GM18858 (cell line): ENCODE data around the gene REPIN1.
"Not testable (repeated sequence)": the region's sequence is repeated elsewhere in the genome, so short reads cannot be mapped to it uniquely, and the experiment has no call there.

Experiments
- ATAC-seq: cut with Tn5 transposase; IDR thresholded peaks from one replicate; pipeline ENCODE4 v1.9.1; 2021; ENCODE audit not compliant: unreplicated experiment

The REPIN1 gene

DNA sequence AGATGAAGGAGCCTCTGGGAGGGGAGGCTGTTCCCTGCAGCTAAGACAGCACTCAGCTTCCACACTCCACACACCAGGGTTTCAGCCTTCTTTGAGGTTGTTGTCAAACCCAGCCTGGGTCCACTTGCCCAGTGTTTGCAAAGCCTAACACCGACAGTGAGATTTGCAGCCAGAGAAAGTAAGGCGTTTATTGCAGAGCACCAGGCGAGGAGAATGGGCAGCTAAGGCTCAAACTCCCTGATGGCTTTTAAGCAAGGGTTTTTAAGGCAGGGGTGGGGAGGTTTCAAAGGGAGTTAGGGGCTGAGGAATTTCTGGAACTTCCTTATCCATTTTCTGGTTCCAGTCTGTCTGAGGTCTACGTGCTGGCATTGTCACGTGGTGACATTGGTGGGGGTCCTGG lies 5.8 kb downstream of the REPIN1 start:
- ATAC-seq = no peak

DNA sequence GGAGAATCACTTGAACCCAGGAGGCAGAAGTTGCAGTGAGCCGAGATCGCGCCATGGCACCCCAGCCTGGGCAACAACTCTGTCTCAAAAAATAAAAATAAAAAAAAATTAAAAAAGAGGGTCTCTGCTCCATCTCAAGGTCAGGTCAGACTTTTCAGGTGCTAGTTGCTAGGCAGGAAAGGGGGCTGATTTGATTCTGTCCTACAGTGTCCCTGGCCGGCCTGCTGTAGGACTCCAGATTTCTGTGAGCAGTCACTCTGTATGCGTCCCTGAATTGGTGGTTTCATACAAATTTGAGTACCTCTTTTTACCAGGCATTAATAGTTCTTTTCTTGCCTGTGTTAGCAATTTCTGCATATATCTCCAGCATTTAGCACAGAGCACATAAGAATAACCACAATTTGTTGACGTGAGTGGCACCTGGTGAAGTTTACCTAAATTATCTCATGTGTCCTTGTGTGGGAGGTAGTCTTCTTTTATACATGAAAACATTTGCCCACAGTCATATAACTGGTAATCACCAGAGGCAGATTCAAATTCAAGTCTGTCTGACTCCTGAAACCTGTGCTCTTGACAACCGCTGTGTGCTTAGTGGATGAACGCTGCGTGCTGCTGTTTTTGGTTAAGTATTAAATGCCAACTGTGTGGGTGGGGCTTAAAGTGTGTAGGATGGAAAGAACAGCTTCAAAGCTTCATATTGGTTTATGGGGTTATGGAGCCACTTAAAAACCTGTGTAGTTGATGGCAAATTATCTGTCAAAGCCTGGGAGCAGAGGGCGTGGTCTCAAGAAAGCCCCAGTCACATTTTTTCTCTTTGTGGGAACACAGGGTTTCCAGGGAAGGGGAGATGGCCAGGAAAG lies 7.3 kb downstream of the REPIN1 start:
- ATAC-seq = peak; percentile 18

DNA sequence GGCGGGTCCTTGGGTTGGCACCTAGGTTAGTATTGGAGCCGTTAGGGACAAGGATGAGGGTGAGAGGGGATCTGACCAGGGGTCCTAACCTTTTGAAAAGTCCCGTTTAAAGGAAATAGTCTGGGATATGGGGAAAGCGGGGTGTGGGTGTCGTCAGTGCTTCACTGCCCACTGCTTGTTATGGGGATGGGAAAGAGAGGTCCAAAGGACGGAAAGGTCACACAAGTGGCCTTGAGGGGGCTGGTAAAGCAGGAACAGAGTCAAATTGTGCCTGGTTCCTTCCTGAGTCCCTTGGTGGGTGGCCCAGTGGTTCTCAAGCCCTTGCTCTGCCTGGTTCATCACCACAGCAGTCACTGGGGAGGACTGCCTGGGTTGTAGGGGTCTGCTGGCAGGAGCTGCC lies 7.9 kb downstream of the REPIN1 start:
- ATAC-seq = no peak

DNA sequence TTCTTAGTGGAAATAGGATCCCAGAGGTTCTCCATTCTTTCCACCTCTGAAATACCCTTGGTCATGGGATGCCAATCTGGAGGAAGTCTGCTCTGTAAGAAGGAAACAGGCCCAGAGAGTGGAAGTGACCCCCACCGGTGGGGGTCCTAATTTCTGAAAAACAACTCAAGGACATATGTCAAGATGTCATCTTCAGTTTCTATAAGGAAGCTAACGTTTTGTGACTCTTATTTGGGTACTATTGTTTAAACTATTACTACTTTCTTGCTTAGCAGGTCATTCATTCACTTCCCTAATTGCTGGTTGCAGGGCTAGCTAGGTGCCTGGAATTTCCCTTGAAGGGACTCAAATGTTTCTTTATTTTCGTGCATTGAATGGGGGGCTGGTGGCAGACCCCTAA lies 8.6 kb downstream of the REPIN1 start:
- no peak for ATAC-seq

DNA sequence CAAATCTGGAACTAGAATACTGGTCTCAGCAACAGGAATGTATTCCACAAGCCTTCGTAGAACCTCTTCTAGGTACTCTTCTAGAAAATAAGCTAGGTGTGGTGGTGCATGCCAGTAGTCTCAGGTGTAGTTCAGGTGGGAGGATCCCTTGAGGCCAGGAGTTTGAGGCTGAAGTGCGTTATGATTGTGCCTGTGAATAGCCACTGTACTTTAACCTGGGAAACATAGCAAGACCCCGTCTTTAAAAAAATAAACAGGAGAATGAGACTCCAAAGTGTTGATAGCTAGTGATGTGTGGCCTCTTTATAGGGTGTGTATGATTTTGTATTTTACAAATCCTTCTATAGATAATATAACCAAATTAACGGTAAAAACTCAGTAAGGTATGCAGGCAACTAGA lies 9.0 kb downstream of the REPIN1 start:
- no peak for ATAC-seq

DNA sequence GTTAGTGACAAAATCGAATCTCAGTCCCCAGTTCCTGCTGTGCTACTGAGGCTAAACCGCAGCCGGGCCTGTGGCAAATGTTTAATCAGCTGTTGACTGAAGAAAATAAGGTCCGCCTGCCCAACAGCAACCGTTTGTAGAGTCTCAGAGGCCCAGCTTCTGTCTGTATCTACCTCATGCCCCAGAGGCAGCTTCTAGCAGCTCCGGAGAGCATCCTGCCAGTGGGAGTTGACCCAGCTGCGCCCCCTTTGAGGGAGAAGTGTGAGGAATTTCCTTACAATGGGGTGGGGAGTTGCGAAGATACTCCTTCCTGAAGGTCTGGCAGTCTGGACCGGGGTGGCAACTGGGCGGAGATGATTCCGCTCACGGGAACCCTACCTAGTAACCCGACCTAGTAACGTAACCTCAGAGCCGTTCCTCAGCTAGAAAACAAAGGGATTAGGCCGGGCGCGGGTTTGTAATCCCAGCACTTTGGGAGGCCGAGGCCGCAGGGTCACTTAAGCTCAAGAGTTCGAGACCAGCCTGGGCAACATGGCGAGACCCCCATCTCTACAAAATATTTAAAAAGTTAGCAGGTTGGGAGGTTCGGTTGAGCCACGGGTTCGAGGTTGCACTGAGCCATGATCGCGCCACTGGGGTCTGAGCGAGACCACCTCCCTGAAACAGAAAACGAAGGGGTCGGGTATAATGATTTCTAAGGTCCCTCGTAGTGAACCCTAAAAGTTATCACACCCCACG lies 9.7 kb downstream of the REPIN1 start:
- no peak for ATAC-seq

DNA sequence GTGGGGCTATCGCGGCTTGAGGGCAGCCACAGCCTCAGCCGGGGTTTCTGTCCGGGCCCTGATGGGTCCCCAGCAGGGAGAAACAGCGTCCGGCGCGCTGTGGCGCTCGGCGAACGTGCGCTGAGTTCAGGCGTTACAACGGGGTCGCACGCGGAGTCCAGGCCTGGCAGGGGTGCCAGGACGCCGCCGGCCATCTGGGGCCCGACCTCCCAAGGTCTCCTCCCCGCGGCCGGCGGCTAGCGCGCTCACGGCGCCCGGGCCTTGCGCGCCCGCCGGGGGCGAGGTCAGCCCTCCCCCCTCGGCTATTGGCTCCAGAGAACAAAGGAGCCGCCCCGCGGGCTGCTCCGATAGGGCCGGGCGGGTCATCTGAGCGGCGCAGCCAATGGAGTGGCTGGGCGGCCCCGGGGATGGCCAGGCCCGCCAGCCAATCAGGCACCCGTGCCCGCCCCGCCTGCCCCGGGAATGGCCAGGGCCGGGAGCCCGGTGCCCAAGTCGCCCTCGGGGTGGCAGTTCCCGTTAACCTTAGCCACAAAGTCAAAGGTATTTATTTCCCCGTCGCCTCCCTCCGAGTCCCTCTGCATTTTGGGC lies 10.3 kb downstream of the REPIN1 start, which contains the start of gene ZNF775:
Gene ZNF775 (plus strand): TSS at position 478 of the 588 bp plus-strand sequence. CDS start 9,141 bp downstream, outside the sequence.
- peak; percentile 69 for ATAC-seq

DNA sequence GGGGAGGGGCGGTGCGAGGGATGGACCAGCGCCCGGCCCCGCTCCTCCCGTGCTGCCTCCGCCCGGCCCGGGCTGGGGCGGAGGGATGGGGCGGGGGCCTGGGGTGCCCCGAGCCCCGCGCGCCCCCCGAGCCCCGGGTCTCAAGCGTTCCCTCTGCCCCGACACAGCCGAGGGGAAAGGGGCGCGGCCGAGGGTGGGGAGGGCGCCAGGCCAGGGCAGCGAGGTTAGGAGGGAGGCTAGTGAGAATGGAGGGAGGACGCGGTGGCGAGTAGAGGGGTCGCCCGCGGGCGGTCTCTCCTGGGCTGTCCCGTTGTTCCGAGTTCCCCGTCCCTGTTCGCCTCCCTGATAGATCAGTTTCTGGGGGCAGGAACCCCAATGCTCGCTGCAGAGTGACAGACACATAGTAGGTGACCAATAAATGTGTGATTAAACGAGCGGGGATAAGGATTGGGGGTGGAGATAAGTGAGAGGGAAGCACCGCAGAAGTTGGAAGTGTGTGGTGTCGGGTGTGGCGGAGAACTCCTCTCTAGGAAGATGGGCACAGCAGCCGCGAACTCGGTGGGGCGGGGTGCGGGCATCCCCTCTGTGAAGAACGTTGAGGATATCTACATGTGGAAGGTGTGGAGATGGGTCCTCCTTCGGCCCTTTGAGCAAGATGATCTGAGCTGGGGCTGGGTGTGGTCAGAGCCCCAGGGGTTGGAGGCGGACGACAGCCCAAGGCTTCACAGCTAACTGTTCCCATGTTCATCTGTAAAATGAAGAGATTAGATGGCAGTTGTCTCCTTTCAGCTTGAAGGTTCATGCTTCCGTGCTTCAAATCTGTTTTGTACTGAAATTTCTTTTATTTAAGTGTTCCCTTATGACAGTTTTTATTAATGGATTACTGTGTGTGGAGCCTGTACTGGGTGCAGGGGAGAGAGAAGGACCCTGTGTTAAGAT lies 11.1 kb downstream of the REPIN1 start:
- no peak for ATAC-seq

DNA sequence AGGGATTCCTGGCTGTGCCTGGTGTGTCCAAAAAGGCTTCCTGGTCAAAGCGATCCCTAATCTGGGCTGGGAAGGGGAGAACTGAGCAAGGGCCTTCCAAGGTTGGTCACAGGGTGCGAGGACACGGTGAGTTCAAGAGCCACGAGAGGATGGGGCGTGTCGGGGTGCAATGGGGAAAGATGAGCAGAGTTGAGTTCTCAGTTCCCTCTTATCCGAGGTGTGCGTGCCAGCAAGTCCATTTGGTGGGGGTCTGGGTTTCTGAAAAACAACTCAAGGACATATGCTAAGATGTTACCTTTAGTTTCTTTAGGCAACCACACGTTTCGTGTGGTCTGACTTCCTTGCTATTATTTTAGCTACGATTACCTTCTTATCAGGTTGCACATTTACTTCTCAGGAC lies 11.8 kb downstream of the REPIN1 start:
- ATAC-seq = no peak

DNA sequence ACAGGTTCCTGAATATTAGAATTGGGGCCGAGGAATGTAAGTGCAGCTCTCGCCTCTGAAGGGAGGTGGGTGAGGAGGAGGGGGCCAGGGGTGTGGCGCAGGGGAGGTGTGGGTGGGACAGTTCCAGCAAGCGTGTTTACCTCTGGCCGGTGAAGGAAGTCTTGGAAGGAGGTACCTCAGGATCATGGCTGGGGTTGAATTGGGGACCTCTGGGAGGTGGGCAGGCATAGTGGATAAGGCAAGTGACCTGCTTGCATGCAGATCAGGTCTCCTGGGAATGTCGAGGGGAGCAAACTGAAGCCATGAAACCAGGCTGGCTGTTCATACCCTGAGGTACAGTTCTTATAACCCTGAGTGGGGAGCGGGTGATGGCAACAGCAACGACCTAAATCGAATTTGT lies 12.5 kb downstream of the REPIN1 start:
- ATAC-seq = no peak

DNA sequence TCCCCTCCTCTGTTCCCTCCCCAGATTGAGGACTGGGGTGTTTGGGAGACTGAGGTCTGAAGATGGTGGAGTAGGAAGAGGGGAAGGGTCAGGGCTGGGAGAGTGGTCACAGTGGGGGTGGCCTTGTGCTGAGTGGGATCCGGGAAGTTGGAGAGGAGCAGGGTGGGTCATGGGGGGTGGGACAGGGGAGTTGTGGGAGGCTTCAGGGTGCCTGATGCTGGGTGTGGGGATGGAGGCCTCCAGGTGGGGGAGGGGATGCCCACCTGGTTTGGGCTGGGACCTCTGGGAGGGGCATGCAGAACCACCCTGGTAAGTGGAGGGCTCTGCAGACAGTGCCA lies 13.1 kb downstream of the REPIN1 start:
- no peak for ATAC-seq

DNA sequence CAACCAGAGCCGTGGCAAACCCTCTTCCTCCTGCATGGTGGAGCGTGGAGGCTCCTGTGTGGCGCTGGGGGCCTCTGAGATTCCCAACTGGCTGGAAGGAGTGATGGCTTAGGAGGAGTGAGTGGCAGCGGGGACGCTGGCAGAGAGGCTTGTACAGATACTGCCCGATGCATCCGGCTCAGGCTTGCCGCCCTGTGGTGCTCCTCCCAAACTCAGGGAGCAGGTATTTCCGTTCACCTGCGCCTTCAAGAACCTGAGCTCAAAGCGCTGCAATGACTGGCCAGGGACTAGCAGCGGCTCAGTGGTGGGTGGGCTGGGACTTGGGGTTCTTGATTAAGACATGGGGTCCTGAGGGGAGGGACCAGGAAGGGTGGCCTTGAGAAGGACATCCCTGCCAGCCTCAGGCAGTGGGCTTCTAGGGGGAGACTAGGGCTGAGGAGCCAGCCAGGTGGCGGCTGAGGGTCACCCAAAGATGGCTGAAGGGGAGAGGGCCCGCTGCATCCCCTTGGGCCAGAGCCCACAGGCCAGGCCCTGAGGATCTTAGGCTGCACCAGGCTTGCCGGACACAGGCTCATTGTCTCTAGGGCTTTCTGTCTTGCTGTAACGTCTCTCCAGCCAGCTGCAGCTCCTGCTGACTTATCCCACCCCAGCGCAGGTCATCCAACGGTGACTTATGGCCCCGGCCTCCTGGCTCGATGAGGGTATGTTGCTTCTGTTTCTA lies 13.7 kb downstream of the REPIN1 start:
- ATAC-seq = no peak

DNA sequence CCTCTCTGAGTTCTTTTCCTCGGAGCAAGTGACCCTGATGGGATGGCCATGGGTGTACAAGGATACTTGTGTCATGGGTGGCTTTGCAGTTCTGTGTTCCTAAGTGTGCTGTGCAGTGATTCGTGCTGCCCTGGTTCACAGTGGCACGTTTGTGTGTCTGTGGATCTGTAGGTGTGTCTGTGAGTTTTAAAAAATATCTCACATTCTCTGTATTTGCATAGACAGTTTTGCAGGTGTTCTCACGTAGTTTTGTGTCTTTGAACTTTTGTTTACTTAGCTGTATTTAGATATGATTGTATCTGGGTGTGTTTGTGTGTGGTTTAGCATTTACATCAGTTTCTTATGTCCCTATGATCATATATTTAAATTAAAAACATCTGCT lies 14.2 kb downstream of the REPIN1 start:
- no peak for ATAC-seq

DNA sequence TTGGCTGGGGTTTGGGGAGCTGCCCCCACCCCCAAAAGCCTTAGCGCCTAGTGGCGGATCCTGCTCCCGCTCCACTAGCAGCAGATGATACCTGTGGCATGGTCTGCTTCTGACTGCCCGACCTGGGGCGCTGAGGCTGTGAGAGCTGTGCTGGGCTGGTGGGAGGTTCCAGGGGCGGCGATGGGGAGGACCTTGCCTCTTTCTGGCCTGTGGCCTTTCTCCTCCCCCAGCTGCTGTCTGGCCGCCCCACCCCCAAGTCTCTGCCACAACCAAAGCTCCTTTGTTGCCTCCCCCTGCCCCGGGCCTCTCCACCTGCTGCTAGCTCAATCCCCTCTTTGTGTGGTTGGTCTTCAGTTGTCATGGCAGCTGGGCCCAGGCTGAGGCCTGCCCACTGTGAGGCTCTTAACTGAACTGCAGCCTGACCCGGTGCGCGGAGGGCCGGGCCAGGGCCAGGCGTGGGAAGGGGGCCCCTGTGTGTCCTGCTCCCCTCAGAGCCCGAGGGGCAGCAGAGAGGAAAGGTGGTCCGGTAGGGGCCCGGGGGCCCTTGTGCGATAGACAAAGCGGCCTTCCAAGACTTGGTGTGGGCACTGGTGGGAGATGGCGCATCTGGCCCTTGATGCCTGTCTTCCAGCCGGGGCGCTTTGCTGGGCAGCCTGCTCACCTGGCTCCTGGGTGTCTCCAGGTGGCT lies 15.2 kb downstream of the REPIN1 start:
- no peak for ATAC-seq

DNA sequence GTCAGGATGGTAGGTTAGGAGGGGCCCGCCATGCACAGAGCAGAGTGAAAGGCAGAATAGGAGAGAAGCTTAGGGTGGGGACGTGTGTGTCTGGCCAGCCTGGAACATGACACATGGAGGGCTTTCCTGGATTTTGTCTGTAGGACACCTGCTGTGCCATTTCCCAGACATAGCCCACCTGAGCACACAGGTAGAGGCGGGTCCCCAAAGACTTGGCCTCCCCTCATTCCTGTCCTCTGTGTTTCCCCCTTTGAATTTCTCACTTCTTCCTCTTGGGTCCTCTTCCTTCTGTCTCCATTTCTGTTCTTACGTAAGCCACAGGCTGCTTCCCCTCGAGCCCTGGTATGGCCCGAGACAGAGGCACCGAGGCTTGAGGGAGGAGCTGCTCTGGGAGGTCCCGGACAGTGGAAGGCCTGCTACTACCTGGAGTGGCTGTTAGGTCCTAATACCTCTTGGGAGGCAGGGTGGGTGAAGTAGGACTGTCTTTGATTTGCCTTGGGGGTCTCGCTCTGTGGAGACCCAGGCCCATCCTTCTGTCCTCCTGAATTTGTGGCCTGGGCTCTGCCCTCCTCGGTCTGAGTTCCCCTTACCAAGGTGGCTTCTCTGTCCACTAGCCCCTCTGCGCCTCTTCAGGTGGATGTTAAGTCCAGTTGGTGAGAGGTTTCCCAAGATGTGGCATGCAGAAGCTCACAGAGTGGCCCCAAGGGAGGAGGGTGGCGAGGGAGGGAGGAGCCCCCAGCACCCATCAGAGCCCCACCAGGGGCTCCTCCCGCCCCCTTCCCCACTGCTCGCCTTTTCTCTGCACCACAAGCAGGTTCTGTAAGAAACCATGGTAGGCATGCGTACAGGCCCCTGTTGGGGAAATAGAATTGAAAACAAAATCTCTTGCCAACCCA lies 16.0 kb downstream of the REPIN1 start:
- no peak for ATAC-seq

DNA sequence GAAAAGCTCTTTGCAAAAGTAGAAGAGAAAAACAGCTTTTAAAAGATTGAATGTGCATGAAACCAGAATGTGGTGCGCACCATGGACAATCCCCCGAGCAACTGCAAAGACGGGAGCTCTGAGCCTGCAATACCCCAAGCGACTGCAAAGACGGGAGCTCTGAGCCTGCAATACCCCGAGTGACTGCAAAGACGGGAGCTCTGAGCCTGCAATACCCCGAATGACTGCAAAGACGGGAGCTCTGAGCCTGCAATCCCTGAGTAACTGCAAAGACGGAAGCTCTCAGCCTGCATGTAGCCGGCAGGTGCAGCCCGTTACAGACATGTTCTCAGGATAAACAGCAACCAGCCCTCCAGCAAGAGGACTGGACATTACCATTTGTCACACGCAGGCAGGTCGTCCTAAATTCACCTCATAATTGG lies 16.7 kb downstream of the REPIN1 start:
- ATAC-seq = no peak

DNA sequence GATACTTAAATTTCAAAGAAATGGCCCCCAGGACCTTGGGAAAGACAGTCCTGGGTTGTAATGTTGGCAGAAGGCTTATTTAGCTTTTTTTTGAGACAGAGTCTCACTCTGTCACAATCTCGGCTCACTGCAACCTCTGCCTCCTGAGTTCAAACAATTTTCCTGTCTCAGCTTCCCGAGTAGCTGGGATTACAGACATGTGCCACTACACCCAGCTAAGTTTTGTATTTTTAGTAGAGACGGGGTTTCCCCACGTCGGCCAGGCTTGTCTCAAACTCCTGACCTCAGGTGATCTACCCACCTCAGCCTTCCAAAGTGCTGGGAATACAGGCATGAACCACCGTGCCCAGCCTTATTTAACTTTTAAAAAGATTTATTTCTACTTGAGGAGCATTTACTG lies 17.3 kb downstream of the REPIN1 start:
- ATAC-seq = not testable (repeated sequence)

DNA sequence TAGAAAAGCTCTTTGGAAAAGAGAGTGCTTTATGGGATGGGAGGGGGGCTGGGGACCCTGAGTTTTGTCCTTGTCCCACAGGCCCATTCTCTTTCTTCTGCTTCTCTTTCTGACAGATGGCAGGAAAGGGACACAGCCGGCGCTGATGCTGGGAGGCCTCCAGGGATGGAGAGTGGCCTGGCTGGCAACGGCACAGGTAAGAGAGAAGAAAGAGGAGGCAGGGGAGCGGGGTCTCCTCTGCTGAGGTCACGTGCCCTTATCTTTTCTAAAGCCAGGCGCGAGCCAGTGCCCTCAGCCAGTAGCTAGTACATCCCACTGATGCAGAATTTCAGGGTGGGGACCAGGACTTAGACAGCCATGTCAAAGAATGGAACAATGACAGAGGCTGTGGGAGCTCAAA lies 19.7 kb downstream of the REPIN1 start:
- ATAC-seq = no peak
